Keratinocyte (primary cell): Measurements from ENCODE around the gene MAST1. TPM values are rescaled to one million over a fixed set of nuclear protein-coding genes. Genes with fewer than 3 reads are reported as not detected.

Experiments used
- DNase-seq: peaks from one replicate; pipeline ENCODE4 v3.0.0-alpha.2; 2011; ENCODE audit warnings: low read depth, missing footprints, low spot score
- FAIRE-seq: peaks from 2 replicates; lab custom pipeline; 2011; peaks lifted over from hg19 to GRCh38; lab: Jason Lieb, UNC
- H2AFZ ChIP-seq: 2 replicates; pipeline ENCODE4 v1.6.0; 2012; ENCODE audit warnings: low read length, control low read depth, inconsistent platforms; ENCODE audit not compliant: control insufficient read depth
- H3K27ac ChIP-seq: 2 replicates; pipeline ENCODE4 v1.5.1; 2011; ENCODE audit warnings: low read length; ENCODE audit not compliant: control insufficient read depth, insufficient read depth
- H3K27me3 ChIP-seq: 3 replicates; pipeline ENCODE4 v1.6.0; 2011; ENCODE audit warnings: low read length; ENCODE audit not compliant: control insufficient read depth, insufficient read depth; ENCODE audit errors: extremely low read depth
- H3K36me3 ChIP-seq, 2 experiments: 2 replicates in 1 of 2; 3 replicates in 1 of 2; pipeline ENCODE4 v1.5.1; 2011; ENCODE audit warnings: low read length in 2 of 2, mild to moderate bottlenecking in 1 of 2; ENCODE audit not compliant: control insufficient read depth in 2 of 2, insufficient read depth in 2 of 2; ENCODE audit errors: extremely low read depth in 1 of 2
- H3K4me1 ChIP-seq: 3 replicates; pipeline ENCODE4 v1.5.1; 2011; ENCODE audit warnings: low read length; ENCODE audit not compliant: control insufficient read depth, insufficient read depth; ENCODE audit errors: extremely low read depth
- H3K4me2 ChIP-seq: 3 replicates; pipeline ENCODE4 v1.6.0; 2011; ENCODE audit warnings: low read depth, low read length; ENCODE audit not compliant: control insufficient read depth, insufficient read depth; ENCODE audit errors: extremely low read depth
- H3K4me3 ChIP-seq, 3 experiments: fragments of 200-600 bp in 1 of 3; sonication (generic) in 1 of 3; 2 replicates in 2 of 3; 3 replicates in 1 of 3; pipeline ENCODE4 v1.5.1; 2011 to 2016; ENCODE audit warnings: low read length in 3 of 3, mild to moderate bottlenecking in 3 of 3, control low read depth in 2 of 3, inconsistent platforms in 1 of 3, low read depth in 1 of 3, mixed read lengths in 1 of 3, mixed run types in 1 of 3, moderate library complexity in 1 of 3; ENCODE audit not compliant: control insufficient read depth in 2 of 3, insufficient read depth in 2 of 3; ENCODE audit errors: extremely low read depth in 1 of 3
- H3K79me2 ChIP-seq: 2 replicates; pipeline ENCODE4 v1.6.0; 2012; ENCODE audit warnings: low read length; ENCODE audit not compliant: control insufficient read depth, insufficient read depth
- H3K9ac ChIP-seq: 3 replicates; pipeline ENCODE4 v1.6.0; 2011; ENCODE audit warnings: low read length; ENCODE audit not compliant: control insufficient read depth, insufficient read depth; ENCODE audit errors: extremely low read depth
- H3K9me1 ChIP-seq: 3 replicates; pipeline ENCODE4 v1.6.0; 2011; ENCODE audit warnings: low read length; ENCODE audit not compliant: control insufficient read depth, insufficient read depth; ENCODE audit errors: extremely low read depth
- H3K9me3 ChIP-seq: 2 replicates; pipeline ENCODE4 v1.5.1; 2012; ENCODE audit warnings: low read depth, low read length; ENCODE audit not compliant: control insufficient read depth
- H4K20me1 ChIP-seq: 3 replicates; pipeline ENCODE4 v1.6.0; 2011; ENCODE audit warnings: low read length; ENCODE audit not compliant: control insufficient read depth, insufficient read depth; ENCODE audit errors: extremely low read depth
- CTCF ChIP-seq, 3 experiments: IDR thresholded peaks in 1 of 3; conservative IDR thresholded peaks in 1 of 3; optimal IDR thresholded peaks in 1 of 3; 2 replicates in 2 of 3; 3 replicates in 1 of 3; pipeline versions ENCODE3 to v1.5.1; 2011; ENCODE audit warnings: low read length in 3 of 3, mild to moderate bottlenecking in 3 of 3, moderate library complexity in 2 of 3, control low read depth in 1 of 3, inconsistent platforms in 1 of 3; ENCODE audit not compliant: insufficient read depth in 2 of 3; ENCODE audit errors: extremely low read depth in 1 of 3
- EZH2 ChIP-seq: IDR thresholded peaks from one replicate; pipeline ENCODE4 v1.6.1; 2012; ENCODE audit warnings: inconsistent platforms, mild to moderate bottlenecking, low read length, moderate library complexity
- dilution Hi-C: fragments of 300-500 bp; cut with MboI; formaldehyde crosslinking; loops from one replicate; pipeline ENCODE4 v1.7.0; 2020; ENCODE audit warnings: low sequenced_read_pairs; ENCODE audit not compliant: extremely low pct_ligation_motif_present
- polyA plus RNA-seq, 5 experiments: library from polyadenylated mRNA; depleted of rRNA in 3 of 5; stranded (reverse) in 3 of 5; stranded (forward) in 1 of 5; unstranded in 1 of 5; fragments of >200 nt; gene quantifications; 1 replicate in 1 of 5; 2 replicates in 3 of 5; 3 replicates in 1 of 5; pipeline versions ENCODE4 v1.2.1 to v1.2.3, GENCODE V29; 2011 to 2012; ENCODE audit warnings: missing spikeins in 2 of 5, low read depth in 1 of 5, low replicate concordance in 1 of 5

The MAST1 gene
- polyA plus RNA-seq, 1 donor (not counting 4 experiments of a cell fraction or from before 2014, with no cell fraction given) = 0.13 TPM

GRCh38 chr19:12884202-12884601 lies 45.9 kb downstream of the MAST1 start:
- Histone ChIP-seq H3K4me1 (peaks cover 6% of the 10 kb centered on the region), H3K9me3 (peaks cover 10% of the 10 kb centered on the region), H3K4me2 (no peak overlapping the region), H3K4me3 (no peak overlapping the region), H3K27ac (no peak overlapping the region), H3K9ac (no peak overlapping the region), H3K9me1 (no peaks in the 10 kb centered on the region), H3K79me2 (no peaks in the 10 kb centered on the region), H4K20me1 (no peaks in the 10 kb centered on the region), H3K36me3 (no peaks in the 10 kb centered on the region), H3K27me3 (no peaks in the 10 kb centered on the region), H2AFZ (no peak overlapping the region)
- TF ChIP-seq CTCF (optimal IDR thresholded peaks at IDR 0.05 in 1 of 3, IDR thresholded peaks at IDR 0.05 in 1 of 3, conservative IDR thresholded peaks at IDR 0.05 in 1 of 3; ENCODE audit: extremely low read depth in 1 of 3, insufficient read depth in 2 of 3, low read length in 3 of 3) = no peak
- no peak for TF ChIP-seq EZH2
- dilution Hi-C loops = no loop called here
- DNase-seq = no peak
- FAIRE-seq = no peak

GRCh38 chr19:12884627-12884925 lies 46.3 kb downstream of the MAST1 start:
- H3K9me1 ChIP-seq = no peaks in the 10 kb centered on the region
- dilution Hi-C loops = no loop called here
- peak overlapping the region; percentile 64 for H3K4me2 ChIP-seq
- H3K4me1 ChIP-seq = peaks cover 6% of the 10 kb centered on the region
- H3K36me3 ChIP-seq = no peaks in the 10 kb centered on the region
- no peaks in the 10 kb centered on the region for H4K20me1 ChIP-seq
- H3K9me3 ChIP-seq = peaks cover 10% of the 10 kb centered on the region
- no peak for FAIRE-seq
- H3K27me3 ChIP-seq = no peaks in the 10 kb centered on the region
- DNase-seq = no peak
- peak overlapping the region in 1 of 3 experiments; percentile 56 for H3K4me3 ChIP-seq
- H3K79me2 ChIP-seq = no peaks in the 10 kb centered on the region
- no peak for TF ChIP-seq EZH2
- TF ChIP-seq CTCF (optimal IDR thresholded peaks at IDR 0.05 in 1 of 3, IDR thresholded peaks at IDR 0.05 in 1 of 3, conservative IDR thresholded peaks at IDR 0.05 in 1 of 3; ENCODE audit: extremely low read depth in 1 of 3, insufficient read depth in 2 of 3, low read length in 3 of 3) = no peak
- H3K9ac ChIP-seq = peak overlapping the region; percentile 22
- H2AFZ ChIP-seq = no peak overlapping the region
- no peak overlapping the region for H3K27ac ChIP-seq
